ENCODE results near the gene PMM2. TPM values are rescaled to one million over a fixed set of nuclear protein-coding genes. Genes with fewer than 3 reads are reported as not detected.
"Not testable (repeated sequence)": the region's sequence is repeated elsewhere in the genome, so short reads cannot be mapped to it uniquely, and the experiment has no call there.

PMM2 gene
- total RNA-seq, 1 experiment from 2014 or later: 35.2 TPM

- BruUV-seq (replicated peaks): no TSS peak
- ChIA-PET POLR2A (ENCODE audit: unreplicated experiment) (no interaction called here), CTCF (no interaction called here)
- no peak for TF ChIP-seq EZH2phosphoT487 (IDR thresholded peaks at IDR 0.05; ENCODE audit: borderline replicate concordance, low read length)
- TF ChIP-seq CTCF (conservative IDR thresholded peaks at IDR 0.05; ENCODE audit: low read depth, low read length): no peak
- no peak for TF ChIP-seq EZH2 (IDR thresholded peaks at IDR 0.05; ENCODE audit: low read length, unreplicated experiment)
- H4K20me1 ChIP-seq (ENCODE audit: low read length): no peaks in the 10 kb centered on the region
- no peaks in the 10 kb centered on the region for H3K79me2 ChIP-seq (ENCODE audit: low read length)
- no peak overlapping the region for H3K9ac ChIP-seq (ENCODE audit: low read length)
- no peak overlapping the region for H3K4me2 ChIP-seq (ENCODE audit: low read length)
- H3K4me1 ChIP-seq (ENCODE audit: insufficient read depth, low read length): no peaks in the 10 kb centered on the region
- no peak overlapping the region for H2AFZ ChIP-seq (ENCODE audit: low read length)
- no peaks in the 10 kb centered on the region for H3K9me3 ChIP-seq (ENCODE audit: low read length)
- ATAC-seq (no peak), DNase-seq (no peak)
- no peak overlapping the region for H3K27ac ChIP-seq (ENCODE audit: low read length)
- no peaks in the 10 kb centered on the region for H3F3A ChIP-seq (ENCODE audit: low read length, unreplicated experiment)
- no peaks in the 10 kb centered on the region for H3K9me2 ChIP-seq (replicated peaks; ENCODE audit: low read length)
- H3K4me3 ChIP-seq (ENCODE audit: low read length): no peak overlapping the region
- intact Hi-C loops (cut with micrococcal nuclease): no loop called here
- no peaks in the 10 kb centered on the region for H3K36me3 ChIP-seq (ENCODE audit: low read depth, low read length)
- H3K27me3 ChIP-seq (ENCODE audit: low read length): no peaks in the 10 kb centered on the region
Measured at GRCh38 chr16:8781797-8782196, 15.8 kb upstream of the PMM2 start.

- ATAC-seq (no peak), DNase-seq (no peak)
- Histone ChIP-seq H3K36me3 (ENCODE audit: low read depth, low read length) (no peaks in the 10 kb centered on the region), H3K9ac (ENCODE audit: low read length) (no peak overlapping the region), H3K9me3 (ENCODE audit: low read length) (no peaks in the 10 kb centered on the region), H3K27ac (ENCODE audit: low read length) (no peak overlapping the region), H3K4me2 (ENCODE audit: low read length) (no peak overlapping the region), H3K4me3 (ENCODE audit: low read length) (no peak overlapping the region), H3F3A (ENCODE audit: low read length, unreplicated experiment) (no peaks in the 10 kb centered on the region), H3K9me2 (replicated peaks; ENCODE audit: low read length) (no peaks in the 10 kb centered on the region), H2AFZ (ENCODE audit: low read length) (no peak overlapping the region), H4K20me1 (ENCODE audit: low read length) (no peaks in the 10 kb centered on the region), H3K4me1 (ENCODE audit: insufficient read depth, low read length) (no peaks in the 10 kb centered on the region), H3K27me3 (ENCODE audit: low read length) (no peaks in the 10 kb centered on the region), H3K79me2 (ENCODE audit: low read length) (no peaks in the 10 kb centered on the region)
- POLR2A ChIA-PET (ENCODE audit: unreplicated experiment): no interaction called here
- TF ChIP-seq EZH2phosphoT487 (IDR thresholded peaks at IDR 0.05; ENCODE audit: borderline replicate concordance, low read length) (no peak), CTCF (conservative IDR thresholded peaks at IDR 0.05; ENCODE audit: low read depth, low read length) (no peak)
- BruUV-seq (replicated peaks): no TSS peak
- intact Hi-C loops (cut with micrococcal nuclease): no loop called here
- CTCF ChIA-PET: no interaction called here
Measured at GRCh38 chr16:8782673-8783072, 15.0 kb upstream of the PMM2 start.

GRCh38 chr16:8785408-8785807 lies 12.2 kb upstream of the PMM2 start:
- Histone ChIP-seq H3K36me3 (ENCODE audit: low read depth, low read length) (no peaks in the 10 kb centered on the region), H3K4me2 (ENCODE audit: low read length) (no peak overlapping the region), H3K4me3 (ENCODE audit: low read length) (no peak overlapping the region), H3K27me3 (ENCODE audit: low read length) (no peaks in the 10 kb centered on the region), H3K9me3 (ENCODE audit: low read length) (no peaks in the 10 kb centered on the region), H2AFZ (ENCODE audit: low read length) (no peak overlapping the region), H3K9ac (ENCODE audit: low read length) (no peak overlapping the region), H3F3A (ENCODE audit: low read length, unreplicated experiment) (no peaks in the 10 kb centered on the region), H4K20me1 (ENCODE audit: low read length) (no peaks in the 10 kb centered on the region), H3K79me2 (ENCODE audit: low read length) (no peaks in the 10 kb centered on the region), H3K4me1 (ENCODE audit: insufficient read depth, low read length) (no peaks in the 10 kb centered on the region), H3K27ac (ENCODE audit: low read length) (no peak overlapping the region), H3K9me2 (replicated peaks; ENCODE audit: low read length) (no peaks in the 10 kb centered on the region)
- BruUV-seq (replicated peaks): no TSS peak
- ChIA-PET CTCF (interaction anchor here (0.6 kb wide), 1 partner anchor 1603 kb away, joined by 8 read pairs; no protein-coding TSS in a partner anchor), POLR2A (ENCODE audit: unreplicated experiment) (no interaction called here)
- TF ChIP-seq EZH2 (IDR thresholded peaks at IDR 0.05; ENCODE audit: low read length, unreplicated experiment): no peak
- no peak for TF ChIP-seq CTCF (conservative IDR thresholded peaks at IDR 0.05; ENCODE audit: low read depth, low read length)
- ATAC-seq (no peak), DNase-seq (no peak)
- intact Hi-C loops (cut with micrococcal nuclease): no loop called here

GRCh38 chr16:8786316-8786715 lies 11.3 kb upstream of the PMM2 start:
- H3F3A ChIP-seq (ENCODE audit: low read length, unreplicated experiment); ATAC-seq; intact Hi-C loops (cut with micrococcal nuclease); H3K9me2 ChIP-seq (replicated peaks; ENCODE audit: low read length); DNase-seq; H3K4me1 ChIP-seq (ENCODE audit: insufficient read depth, low read length); H4K20me1 ChIP-seq (ENCODE audit: low read length); H3K79me2 ChIP-seq (ENCODE audit: low read length); H3K27ac ChIP-seq (ENCODE audit: low read length); H3K9ac ChIP-seq (ENCODE audit: low read length); CTCF ChIA-PET; BruUV-seq (replicated peaks); H2AFZ ChIP-seq (ENCODE audit: low read length); H3K9me3 ChIP-seq (ENCODE audit: low read length); H3K36me3 ChIP-seq (ENCODE audit: low read depth, low read length); H3K4me2 ChIP-seq (ENCODE audit: low read length); H3K4me3 ChIP-seq (ENCODE audit: low read length); H3K27me3 ChIP-seq (ENCODE audit: low read length); POLR2A ChIA-PET (ENCODE audit: unreplicated experiment): not testable (repeated sequence)
